NCI-H748 treated with DMSO at 0.1 percent for 48 hours (cell line): ENCODE measurements around the gene IRS4.

ENCODE experiments used
- DNase-seq: peaks from one replicate; lab custom pipeline; 2025; lab: John Stamatoyannopoulos, UW

Gene IRS4

GRCh38 chrX:108736509-108737479 is at the start of gene IRS4:
IRS4 (minus strand) TSS chrX:108736563.
- peak; percentile 25 for DNase-seq

GRCh38 chrX:108772549-108772948 is 36.2 kb upstream of the IRS4 start:
- no peak for DNase-seq

GRCh38 chrX:108763559-108763958 is 27.2 kb upstream of the IRS4 start:
- no peak for DNase-seq

GRCh38 chrX:108740299-108740774 is 4.0 kb upstream of the IRS4 start:
- DNase-seq = no peak

GRCh38 chrX:108737754-108738153 is 1.4 kb upstream of the IRS4 start:
- DNase-seq = no peak

GRCh38 chrX:108735679-108736508 is 469 bp downstream of the IRS4 start:
- peak; percentile 22 for DNase-seq

GRCh38 chrX:108735091-108735678 is 1.2 kb downstream of the IRS4 start:
- peak; percentile 41 for DNase-seq

GRCh38 chrX:108734426-108734825 is 1.9 kb downstream of the IRS4 start:
- no peak for DNase-seq

GRCh38 chrX:108732630-108733321 is 3.6 kb downstream of the IRS4 start:
- DNase-seq = no peak

- no peak for DNase-seq
These were observed 5.2 kb downstream of the IRS4 start for GRCh38 chrX:108731153-108731552.

- DNase-seq = no peak
These were observed 9.6 kb downstream of the IRS4 start for GRCh38 chrX:108726748-108727147.

GRCh38 chrX:108722561-108722960 is 13.8 kb downstream of the IRS4 start:
- no peak for DNase-seq

GRCh38 chrX:108712886-108713285 is 23.5 kb downstream of the IRS4 start:
- DNase-seq = no peak

GRCh38 chrX:108704839-108705238 is 31.5 kb downstream of the IRS4 start:
- no peak for DNase-seq

- no peak for DNase-seq
These were observed 33.8 kb downstream of the IRS4 start for GRCh38 chrX:108702530-108702929.

GRCh38 chrX:108701633-108702032 is 34.7 kb downstream of the IRS4 start:
- DNase-seq = no peak

GRCh38 chrX:108699368-108699767 is 37.0 kb downstream of the IRS4 start:
- peak; percentile 31 for DNase-seq

- DNase-seq = no peak
These were observed 39.7 kb downstream of the IRS4 start for GRCh38 chrX:108696690-108697089.
